ENCODE results near the gene KPNA2.
"Not testable (repeated sequence)": the region's sequence is repeated elsewhere in the genome, so short reads cannot be mapped to it uniquely, and the experiment has no call there.

KPNA2 gene

DNA sequence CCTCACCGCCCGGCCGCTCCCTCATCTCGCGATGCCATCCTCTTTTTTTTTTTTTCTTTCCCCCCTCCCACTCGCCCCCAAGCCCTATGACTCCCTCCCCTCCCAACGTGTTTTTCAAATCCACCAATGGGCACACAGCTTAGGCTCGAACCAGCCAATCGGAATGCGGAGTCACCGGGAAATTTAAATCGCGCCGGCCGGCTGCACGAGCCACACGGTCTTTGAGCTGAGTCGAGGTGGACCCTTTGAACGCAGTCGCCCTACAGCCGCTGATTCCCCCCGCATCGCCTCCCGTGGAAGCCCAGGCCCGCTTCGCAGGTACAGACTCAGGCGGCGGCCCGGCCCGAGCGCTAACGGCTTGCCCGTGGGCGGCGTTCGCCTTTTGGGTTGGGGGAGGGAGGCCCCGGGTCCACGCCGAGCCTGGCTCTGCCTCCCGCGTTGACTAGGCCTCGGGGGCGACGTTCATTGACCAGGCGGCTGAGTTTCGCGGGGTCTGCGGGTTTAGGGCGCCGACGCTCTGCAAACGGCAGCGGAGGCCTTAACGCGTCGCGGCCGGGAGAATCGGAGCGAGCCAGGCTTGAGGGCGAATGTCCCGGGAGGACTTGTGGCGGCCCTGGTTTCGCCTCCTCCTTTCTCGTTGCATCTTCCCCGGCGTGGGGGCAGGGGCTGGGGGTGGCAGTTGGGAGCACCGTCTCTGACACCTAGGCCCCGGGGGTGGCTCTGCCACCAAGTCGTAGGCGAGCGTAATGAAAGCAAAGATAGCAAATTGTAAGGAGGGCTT lies at the start of gene KPNA2:
KPNA2 (plus strand) TSS at position 213 of the 781 bp plus-strand sequence. CDS start 1,398 bp downstream, outside the sequence.
- DNase-seq (ENCODE audit: low spot score) = peak; percentile 99

DNA sequence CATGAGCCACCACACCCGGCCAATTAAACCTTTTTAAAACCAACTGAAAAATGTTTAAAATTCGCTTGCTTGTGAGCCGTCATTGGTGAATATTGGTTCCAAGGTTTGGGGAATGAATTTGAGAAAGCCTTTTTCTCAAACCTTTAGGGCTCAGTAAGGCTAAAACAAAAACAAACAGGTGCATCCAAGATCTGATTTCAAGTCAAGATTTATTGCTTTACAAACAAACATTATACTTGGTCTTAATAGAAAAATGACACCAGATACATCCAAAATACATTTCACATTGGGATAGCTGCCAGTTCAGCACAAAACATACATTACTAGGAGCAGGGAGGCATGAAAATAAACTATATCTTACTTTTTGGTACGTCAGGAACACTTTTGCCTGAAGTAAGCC lies 44.6 kb upstream of the KPNA2 start:
- DNase-seq (ENCODE audit: low spot score) = no peak

DNA sequence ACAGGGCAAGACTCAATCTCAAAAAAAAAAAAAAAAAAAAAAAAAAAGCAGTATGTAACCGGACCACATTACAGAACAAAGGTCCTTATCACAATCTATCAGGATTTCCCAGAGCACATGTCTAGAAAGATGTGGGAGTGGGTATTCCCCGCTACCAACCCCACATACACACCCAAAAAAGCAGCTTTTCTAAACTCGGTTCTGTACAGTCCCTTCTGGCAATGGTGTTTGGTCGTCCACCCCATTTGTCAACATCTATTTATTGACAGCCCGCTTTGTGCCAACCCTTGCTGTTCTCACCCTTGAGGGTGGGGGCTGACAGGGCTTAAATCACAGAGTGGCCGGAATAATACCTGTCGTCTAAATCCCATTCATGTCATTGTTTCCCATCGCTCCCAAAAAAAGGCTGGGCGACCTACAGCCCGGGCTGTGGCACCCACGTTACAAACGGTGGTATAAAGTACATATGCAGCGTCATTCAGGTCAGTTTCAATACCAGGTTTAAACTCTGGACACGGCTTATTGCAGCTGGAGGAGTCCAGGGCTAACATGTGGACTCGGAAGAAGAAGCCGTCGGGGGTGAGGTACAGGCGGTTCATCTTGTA lies 42.9 kb upstream of the KPNA2 start:
- DNase-seq (ENCODE audit: low spot score) = no peak

DNA sequence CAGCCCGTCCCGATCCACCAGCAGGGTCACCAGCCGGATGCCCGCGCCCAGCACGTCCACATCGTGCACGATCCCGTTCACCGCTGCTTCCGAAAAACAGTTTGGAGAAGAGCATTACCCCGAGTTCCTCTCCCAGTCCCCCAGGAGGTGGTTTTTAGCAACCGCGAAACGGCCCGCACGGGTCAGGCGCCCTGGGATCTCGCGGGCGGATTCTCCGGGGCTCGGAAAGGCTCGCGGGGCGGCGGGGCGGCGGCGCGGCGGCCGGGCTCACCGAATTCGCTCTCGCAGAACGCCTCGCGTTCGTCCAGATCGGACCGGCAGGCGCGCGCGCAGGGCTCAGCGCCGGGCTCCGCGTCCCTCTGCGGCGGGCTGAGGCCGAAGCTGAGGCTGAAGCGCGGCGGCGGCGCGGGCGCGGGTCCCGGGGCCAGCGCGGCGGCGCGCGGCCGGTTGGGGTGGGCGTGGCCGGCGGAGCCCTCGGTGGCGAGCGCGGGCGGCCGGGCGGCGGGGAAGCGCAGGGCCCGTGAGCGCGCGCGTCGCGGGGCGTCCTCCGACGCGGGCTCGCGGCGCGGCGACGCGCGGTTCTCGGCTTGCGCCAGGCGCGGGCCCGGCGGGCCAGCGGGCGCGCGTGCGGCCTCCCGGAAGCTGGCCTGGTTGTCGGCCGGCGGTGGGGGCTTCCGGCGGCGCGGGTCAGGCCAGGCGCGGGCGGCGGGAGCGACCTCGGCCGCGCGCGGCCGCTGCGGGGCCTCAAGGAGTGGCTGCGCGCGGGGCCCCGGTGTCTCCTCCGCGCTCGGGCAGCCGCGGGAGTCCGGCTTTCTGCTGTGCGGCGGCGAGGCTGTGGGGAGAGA lies 42.2 kb upstream of the KPNA2 start:
- peak; percentile 93 for DNase-seq (ENCODE audit: low spot score)

DNA sequence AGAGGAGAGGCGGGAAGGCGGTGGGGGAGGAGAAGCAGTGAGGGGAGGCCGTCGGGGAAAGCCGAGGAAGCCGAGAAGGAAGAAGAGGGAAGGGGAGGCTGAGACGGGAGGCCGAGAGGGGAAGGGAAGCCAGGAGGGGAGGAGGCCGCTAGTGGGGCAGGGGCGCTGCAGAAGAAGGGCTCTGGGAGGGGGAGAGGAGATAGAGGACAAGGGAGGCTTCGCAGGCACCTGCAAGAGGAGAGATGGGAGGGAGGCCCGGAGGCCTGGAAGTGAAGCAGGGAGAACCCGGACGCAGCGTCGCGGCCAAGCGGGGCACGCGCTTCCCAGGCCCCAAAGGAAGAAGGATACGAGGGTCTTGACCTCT lies 41.6 kb upstream of the KPNA2 start:
- no peak for DNase-seq (ENCODE audit: low spot score)

DNA sequence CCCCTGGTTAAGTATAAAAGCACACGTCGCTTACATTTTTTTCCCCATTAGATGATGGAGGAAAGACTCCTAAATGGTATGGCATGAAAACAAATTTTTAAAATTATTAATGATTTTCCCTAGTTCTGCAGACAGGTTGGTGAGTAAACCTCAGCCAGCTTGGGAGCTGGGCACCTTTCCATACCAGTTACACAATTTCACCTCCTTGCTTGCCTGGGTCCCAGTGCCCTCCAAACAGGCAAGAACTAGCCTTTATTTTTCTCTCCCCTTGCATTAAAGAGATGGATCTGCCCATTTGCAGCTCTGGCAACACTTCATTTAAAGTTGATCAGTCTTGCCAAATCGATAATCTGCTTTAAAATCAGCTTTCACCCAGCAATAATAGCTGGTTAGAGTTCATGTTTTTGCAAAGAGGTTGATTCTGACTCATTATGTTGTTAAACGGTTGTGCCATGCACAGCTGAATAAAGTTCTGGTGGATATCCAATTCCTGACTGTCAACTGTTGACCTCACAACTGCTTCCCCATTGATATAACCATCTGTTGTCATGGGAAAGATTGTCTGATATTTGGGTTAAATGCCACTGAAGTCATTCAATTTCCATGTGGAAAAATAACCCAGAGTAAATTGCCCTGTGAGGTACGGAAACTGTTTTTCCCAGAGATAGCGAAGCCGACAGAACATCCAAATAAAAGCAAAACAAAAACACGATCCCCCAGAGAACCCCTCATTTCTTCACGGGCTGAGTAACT lies 40.5 kb upstream of the KPNA2 start:
- DNase-seq (ENCODE audit: low spot score) = peak; percentile 88

DNA sequence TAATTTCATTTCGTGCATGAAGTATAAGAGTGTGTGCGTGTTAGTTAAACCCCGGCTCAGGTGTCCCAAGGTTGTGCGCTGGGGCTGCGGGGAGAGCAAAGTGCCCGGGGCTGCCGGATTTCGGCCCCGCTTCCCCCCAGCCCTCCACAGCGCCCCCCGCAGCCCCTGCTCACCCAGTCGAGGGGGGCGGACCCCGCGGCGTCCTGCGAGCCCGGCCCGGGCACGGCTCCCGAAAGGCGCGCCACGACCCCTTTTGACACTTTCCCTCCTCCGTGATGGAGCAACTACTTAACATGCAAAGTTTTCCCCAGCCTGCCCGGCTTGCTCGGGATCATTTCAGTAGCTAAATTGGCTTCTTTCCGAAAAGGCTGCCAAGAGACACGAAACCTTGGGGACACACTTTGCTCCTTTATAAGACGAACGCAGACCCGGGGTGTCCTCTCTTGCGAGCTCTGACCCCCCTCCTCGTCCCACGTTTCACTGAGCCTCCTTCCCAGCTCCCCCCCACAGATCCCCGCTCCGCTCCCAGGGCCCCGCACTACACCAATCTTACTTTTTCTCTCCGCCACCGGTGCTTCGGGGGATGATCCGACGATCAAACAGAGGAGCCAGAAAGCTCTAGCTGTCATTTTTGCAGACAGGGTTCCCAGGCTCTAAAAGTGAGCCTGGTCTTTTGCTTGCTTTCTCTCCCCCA lies 39.8 kb upstream of the KPNA2 start:
- peak; percentile 34 for DNase-seq (ENCODE audit: low spot score)

DNA sequence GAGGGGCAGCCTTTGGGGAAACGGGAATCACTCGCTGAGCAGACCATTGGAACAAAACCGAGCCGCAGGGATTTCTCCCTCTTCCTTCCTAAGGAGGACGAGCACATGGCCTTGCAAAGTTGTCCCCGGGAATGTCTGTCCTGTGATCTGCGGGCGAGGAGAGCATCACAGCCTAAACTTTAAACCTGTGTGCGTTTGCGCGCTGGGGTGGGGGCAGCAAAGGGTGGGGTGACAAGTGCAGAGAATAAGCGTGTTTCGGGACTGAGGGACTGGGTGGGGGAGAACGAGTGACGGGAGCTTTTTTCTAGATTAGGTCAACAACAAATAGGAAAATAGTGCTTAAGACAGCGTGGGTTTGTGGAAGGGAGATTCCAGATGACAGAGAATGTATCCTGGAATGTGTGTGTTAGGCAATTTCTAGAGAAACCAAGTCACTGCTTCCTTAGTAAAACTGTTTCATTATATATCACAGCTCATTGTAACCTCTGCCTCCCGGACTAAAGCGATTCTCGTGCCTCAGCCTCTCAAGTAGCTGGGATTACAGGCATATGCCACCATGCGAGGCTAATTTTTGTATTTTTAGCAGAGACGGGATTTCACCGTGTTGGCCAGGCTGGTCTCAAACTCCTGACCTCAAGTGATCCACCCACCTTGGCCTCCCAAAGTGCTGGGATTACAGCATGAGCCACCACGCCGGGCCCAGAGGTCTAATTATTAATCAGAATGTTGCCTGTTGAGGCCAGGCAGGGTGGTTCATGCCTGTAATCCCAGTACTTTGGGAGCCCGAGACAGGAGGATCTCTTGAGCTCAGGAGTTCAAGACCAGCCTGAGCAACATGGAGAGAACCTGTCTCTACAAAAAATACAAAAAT lies 39.0 kb upstream of the KPNA2 start, which contains the start of gene C17orf58:
C17orf58 (minus strand) TSS at position 169 of the 871 bp plus-strand sequence. CDS start 271 bp downstream, outside the sequence.
- peak; percentile 13 for DNase-seq (ENCODE audit: low spot score)

DNA sequence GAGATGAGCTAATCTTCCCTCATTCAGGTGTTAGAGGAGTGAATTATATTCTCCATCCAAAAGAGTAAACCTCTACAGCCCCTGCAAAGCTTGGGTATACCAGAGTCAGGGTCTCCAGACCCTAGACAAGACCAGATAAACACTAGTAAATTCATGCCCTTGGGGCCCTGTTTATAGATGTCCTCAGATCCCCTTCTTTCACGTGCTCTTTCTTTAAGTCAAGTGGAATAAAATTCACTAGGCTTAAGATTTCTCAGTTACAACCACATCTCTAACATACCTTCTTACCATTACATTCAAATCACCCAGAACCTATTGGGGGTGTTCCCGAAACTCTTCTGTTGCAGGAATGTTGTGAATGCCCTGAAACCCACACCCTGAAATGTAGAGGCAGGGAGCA lies 37.1 kb upstream of the KPNA2 start:
- DNase-seq (ENCODE audit: low spot score) = no peak

DNA sequence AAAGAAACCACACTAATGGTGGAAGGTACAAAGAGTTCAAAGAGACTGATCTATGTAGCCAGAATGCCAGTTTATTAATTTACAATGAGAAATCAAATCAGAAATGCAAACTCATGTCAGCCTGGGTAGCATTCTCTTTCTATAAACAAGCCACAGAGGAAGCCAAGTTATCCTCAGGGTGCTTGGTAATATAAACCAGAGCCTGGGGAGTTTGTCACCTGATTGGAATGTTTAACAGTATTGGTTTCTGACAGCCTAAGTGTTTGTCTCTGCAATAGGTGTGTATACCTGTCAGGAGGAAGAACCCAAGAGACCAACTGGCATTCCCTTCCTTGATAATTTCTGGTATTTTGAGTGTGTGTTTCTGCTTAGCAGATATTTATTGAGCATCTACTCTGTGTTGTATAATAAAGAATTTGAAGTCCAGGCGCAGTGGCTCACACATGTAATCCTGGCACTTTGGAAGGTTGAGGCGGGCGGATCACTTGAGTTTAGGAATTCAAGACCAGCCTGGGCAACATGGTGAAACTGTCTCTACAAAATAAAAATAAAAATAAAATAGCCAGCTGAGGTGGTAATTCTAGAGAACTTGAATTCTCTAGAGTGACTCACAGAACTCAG lies 36.1 kb upstream of the KPNA2 start:
- peak; percentile 34 for DNase-seq (ENCODE audit: low spot score)

DNA sequence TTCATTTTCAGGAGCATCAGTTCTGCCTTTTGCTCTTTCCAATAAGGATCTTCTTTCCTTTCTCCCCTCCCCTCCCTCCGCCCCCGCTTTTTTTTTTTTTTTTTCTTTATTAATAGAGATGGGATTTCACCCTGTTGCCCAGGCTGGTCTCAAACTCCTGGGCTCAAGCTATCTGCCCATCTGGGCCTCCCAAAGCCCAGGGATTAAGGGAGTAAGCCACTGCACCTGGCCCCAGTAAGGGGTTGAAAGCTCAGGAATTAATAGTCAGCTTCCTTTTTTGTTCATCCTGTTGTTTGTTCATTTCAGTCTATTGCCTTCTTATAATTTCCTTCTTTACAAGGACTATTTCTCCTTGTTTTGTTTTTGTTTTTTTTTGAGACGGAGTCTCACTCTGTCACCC lies 31.3 kb upstream of the KPNA2 start:
- no peak for DNase-seq (ENCODE audit: low spot score)

DNA sequence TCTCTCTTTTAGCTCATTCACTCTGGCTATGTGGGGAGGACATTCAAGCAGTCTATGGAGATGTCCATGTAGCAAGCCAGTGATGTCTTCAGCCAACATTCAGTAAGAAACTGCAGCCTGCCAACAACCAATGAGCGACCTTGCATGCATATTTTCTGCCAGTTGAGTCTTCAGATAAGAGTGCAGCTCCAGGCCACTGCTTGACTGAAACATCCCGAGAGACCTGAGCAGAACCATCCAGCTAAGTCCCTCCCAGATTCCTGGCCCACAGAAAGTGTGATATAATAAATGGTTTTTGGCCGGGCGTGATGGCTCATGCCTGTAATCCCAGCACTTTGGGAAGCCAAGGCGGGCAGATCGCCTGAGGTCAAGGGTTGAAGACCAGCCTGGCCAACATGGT lies 28.7 kb upstream of the KPNA2 start:
- no peak for DNase-seq (ENCODE audit: low spot score)

DNA sequence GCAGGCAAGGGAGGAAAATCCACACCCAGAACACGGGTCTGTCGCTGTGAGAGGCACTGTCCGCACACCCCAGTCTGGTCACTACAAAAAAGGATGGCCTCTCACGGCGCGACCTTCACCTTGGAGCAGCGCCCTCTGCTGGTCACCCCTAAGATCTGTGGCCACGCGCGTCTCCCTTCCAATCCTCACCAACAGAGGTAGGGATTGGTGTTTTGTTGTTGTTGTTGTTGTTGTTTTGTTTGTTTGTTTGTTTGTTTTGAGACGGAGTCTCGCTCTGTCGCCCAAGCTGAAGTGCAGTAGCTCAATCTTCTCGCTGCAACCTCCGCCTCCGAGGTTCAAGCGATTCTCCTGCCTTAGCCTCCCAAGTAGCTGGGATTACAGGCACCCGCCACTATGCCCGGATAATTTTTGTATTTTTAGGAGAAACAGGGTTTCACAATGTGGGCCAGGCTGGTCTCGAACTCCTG lies 24.3 kb upstream of the KPNA2 start:
- DNase-seq (ENCODE audit: low spot score) = peak; percentile 34

DNA sequence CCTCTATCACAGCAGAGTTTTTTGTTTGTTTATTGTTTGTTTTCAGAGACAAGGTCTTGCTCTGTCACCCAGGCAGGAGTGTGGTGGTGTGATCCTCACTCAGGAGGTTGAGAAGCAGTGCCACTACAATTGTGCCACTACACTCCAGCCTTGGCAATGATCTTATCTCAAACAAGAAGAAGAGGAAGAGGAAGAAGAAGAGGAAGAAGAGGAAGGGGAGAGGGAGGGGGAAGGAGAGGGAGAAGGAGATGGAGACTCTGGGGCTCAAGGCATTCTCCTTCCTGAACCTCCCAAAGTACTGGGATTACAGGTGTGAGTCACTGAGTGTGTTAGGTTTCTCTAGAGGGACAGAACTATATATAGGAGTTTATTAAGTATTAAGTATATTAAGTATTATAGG lies 22.1 kb upstream of the KPNA2 start:
- no peak for DNase-seq (ENCODE audit: low spot score)

DNA sequence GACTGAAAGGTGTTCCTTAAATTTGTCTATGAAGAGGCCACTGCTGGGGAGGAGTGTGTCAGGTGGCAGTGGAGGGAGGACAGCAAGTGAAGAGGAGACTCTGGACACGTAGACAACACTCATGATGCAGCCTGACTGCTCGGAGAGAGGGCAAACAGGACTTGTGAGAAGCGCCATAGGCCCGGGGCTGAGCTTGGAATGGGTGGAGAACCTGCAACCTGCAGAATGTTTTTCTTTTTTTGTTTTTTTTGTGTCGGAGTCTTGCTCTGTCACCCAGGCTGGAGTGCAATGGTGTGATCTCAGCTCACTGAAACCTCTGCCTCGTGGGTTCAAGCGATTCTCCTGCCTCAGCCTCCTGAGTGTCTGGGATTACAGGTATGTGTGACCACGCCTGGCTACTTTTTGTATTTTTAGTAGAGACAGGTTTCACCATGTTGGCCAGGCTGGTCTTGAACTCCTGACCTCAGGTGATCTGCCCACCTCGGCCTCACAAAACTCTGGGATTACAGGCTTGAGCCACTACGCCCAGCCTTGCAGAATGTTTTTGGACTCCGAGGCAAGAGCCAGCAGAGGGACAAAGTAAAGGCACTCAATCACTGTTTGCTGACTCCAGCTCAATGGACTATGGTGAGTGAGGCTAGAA lies 20.3 kb upstream of the KPNA2 start:
- DNase-seq (ENCODE audit: low spot score) = no peak

DNA sequence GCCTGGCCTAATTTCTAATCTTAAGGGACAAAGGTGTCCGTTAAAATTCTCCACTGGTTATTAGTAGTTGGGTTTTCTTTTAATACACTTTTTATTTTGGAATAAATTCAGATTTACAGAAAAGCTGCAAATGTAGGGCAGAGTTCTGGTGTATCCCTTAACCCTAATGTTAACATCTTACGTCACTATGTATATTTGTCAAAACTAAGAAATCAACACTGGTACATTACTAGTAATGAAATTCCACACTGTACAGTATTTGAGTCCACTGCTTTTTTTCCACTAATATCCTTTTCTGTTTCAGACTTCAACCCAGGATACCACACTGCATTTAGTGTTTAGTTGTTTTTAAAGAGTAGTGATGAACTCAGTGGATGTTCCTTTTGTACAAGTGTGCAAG lies 18.7 kb upstream of the KPNA2 start:
- DNase-seq (ENCODE audit: low spot score) = no peak

DNA sequence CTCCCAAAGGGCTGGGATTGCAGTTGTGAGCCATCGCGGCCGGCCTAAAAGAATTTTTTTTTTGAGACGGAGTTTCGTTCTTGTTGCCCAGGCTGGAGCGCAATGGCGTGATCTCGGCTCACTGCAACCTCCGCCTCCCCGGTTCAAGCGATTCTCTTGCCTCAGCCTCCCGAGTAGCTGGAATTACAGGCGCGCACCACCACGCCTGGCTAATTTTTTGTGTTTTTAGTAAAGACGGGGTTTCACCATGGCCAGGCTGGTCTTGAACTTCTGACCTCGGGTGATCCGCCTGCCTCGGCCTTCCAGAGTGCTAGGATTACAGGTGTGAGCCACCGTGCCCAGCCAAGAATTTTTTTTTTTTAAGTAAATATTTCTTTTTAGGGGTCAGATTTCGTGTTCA lies 17.0 kb upstream of the KPNA2 start:
- not testable (repeated sequence) for DNase-seq (ENCODE audit: low spot score)

DNA sequence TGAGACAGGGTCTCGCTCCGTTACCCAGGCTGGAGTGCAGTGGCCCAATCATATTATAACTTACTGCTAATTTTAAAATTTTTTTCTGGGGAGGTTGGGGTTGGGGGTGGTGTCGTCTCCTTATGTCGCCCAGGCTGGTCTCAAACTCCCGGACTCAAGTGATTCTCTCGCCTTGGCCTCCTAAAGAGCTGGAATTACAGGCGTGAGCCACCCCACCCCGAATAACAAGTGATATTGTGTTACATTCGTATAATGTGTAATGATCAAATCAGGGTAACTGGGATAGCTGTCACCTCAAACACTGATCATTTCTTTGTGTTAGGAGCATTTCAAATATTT lies 16.2 kb upstream of the KPNA2 start:
- DNase-seq (ENCODE audit: low spot score) = no peak

DNA sequence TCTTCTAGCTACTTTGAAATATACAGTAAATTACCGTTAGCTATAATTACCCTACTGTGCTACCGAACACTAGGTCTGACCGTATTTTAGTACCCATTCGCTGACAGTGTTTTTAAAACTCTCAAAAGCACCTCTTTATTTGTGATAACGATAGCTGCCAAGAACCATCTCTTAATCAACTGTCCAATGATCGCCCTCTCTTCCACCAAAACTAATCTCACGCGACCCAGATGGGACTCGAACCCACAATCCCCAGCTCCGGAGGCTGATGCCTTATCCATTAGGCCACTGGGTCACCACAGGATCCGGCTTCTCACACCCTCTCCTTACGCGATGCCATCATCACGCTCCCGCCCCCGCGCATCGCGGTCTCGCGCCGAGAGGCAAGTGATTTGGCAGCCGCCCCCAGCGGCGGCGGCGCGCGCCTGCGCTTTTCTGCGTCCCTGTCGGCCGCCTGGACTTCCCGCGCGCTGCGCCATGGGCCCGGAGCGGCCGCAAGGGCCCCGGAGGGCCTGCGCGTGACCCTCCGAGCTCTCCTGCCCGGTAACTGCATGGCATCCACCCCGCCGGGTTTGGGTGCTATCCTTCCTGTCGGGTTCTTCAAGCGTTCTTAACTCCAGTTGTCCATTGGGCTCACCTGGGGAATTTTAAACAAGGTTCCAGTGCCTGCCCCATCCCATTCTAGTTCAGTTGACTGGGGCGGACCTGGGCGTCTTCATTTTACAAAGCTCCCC lies 15.7 kb upstream of the KPNA2 start:
- peak; percentile 98 for DNase-seq (ENCODE audit: low spot score)
